GM12878 (cell line): ENCODE data around the gene SQOR. TPM values are rescaled to one million over a fixed set of nuclear protein-coding genes. Genes with fewer than 3 reads are reported as not detected.

Experiments used
- ATAC-seq: fragments of 200-7000 bp; cut with Tn5 transposase; 3 replicates; pipeline ENCODE4 v1.9.1; 2020; ENCODE audit warnings: mild to moderate bottlenecking, moderate library complexity
- BruUV-seq: library from RNA; stranded (reverse); fragments of 400-500 nt; replicated peaks from 2 replicates; lab custom pipeline; 2021; lab: Mats Ljungman, UMichigan
- CTCF ChIA-PET: fragments of 300-600 bp; sonication (Branson Sonifier 250); formaldehyde crosslinking; extraction: SDS; loops from one replicate; lab custom pipeline; 2021; ENCODE audit warnings: inconsistent platforms; lab: Yijun Ruan, JAX
- POLR2A ChIA-PET: fragments of 350-600 bp; formaldehyde crosslinking; extraction: SDS; loops from one replicate; lab custom pipeline; 2021; ENCODE audit warnings: inconsistent platforms; lab: Charles Lee
- RAD21 ChIA-PET: fragments of 300-600 bp; sonication (Branson Sonifier 250); formaldehyde crosslinking; loops from one replicate; lab custom pipeline; 2023; ENCODE audit warnings: antibody characterized with exemption; ENCODE audit not compliant: unreplicated experiment; lab: Charles Lee
- SMC1A ChIA-PET: fragments of 300-600 bp; sonication (Branson Sonifier 250); formaldehyde crosslinking; loops from one replicate; lab custom pipeline; 2023; ENCODE audit not compliant: unreplicated experiment, uncharacterized antibody; lab: Charles Lee
- DNase-seq: peaks from one replicate; pipeline ENCODE4 v3.0.0-alpha.2; 2011; ENCODE audit warnings: low read depth, low spot score
- FAIRE-seq: peaks from 3 replicates; lab custom pipeline; 2011; peaks lifted over from hg19 to GRCh38; lab: Jason Lieb, UNC
- H2AFZ ChIP-seq: 2 replicates; pipeline ENCODE4 v1.6.0; 2011; ENCODE audit warnings: low read depth, low read length, control low read depth; ENCODE audit not compliant: control insufficient read depth
- H3K27ac ChIP-seq: 2 replicates; pipeline ENCODE4 v1.5.1; 2011; ENCODE audit warnings: control low read depth; ENCODE audit not compliant: control insufficient read depth, insufficient read depth
- H3K27me3 ChIP-seq, 2 experiments: replicated peaks in 1 of 2; 2 replicates each; pipeline versions ENCODE4 v1.6.0 to v1.6.1; 2011; ENCODE audit warnings: low read length in 1 of 2; ENCODE audit not compliant: control insufficient read depth in 2 of 2, insufficient read depth in 2 of 2
- H3K36me3 ChIP-seq, 2 experiments: 2 replicates each; pipeline ENCODE4 v1.5.1; 2011; ENCODE audit warnings: low read length in 1 of 2; ENCODE audit not compliant: control insufficient read depth in 2 of 2, insufficient read depth in 2 of 2
- H3K4me1 ChIP-seq: 2 replicates; pipeline ENCODE4 v1.6.1; 2011; ENCODE audit warnings: mild to moderate bottlenecking, low read length, moderate library complexity, mixed read lengths; ENCODE audit not compliant: control insufficient read depth, insufficient read depth
- H3K4me2 ChIP-seq: 2 replicates; pipeline ENCODE4 v1.6.0; 2011; ENCODE audit warnings: control low read depth; ENCODE audit not compliant: control insufficient read depth, insufficient read depth
- H3K4me3 ChIP-seq: fragments of 200-600 bp; sonication (generic); 2 replicates; pipeline ENCODE4 v1.5.1; 2016
- H3K79me2 ChIP-seq: 2 replicates; pipeline ENCODE4 v1.6.0; 2011; ENCODE audit warnings: low read length; ENCODE audit not compliant: control insufficient read depth, insufficient read depth
- H3K9ac ChIP-seq: 2 replicates; pipeline ENCODE4 v1.8.0; 2011; ENCODE audit warnings: low read length, control low read depth, mixed read lengths; ENCODE audit not compliant: control insufficient read depth, insufficient read depth
- H3K9me3 ChIP-seq: replicated peaks from 3 replicates; pipeline ENCODE4 v1.5.1; 2011; ENCODE audit warnings: mild to moderate bottlenecking, low read length; ENCODE audit not compliant: control insufficient read depth, insufficient read depth
- H4K20me1 ChIP-seq: 2 replicates; pipeline ENCODE4 v1.6.0; 2011; ENCODE audit not compliant: control insufficient read depth, insufficient read depth
- NKRF ChIP-seq: fragments of 450-650 bp; conservative IDR thresholded peaks from 2 replicates; pipeline ENCODE4 v1.6.1; 2017; ENCODE audit warnings: mild to moderate bottlenecking, moderate library complexity
- NRF1 ChIP-seq: conservative IDR thresholded peaks from 2 replicates; pipeline ENCODE4 v1.6.1; 2011; ENCODE audit warnings: mild to moderate bottlenecking, low read depth, low read length, improper control_type of control experiment
- RCOR1 ChIP-seq: conservative IDR thresholded peaks from 2 replicates; pipeline ENCODE4 v1.6.1; 2012; ENCODE audit warnings: low read depth, low read length, improper control_type of control experiment
- WGBS: methylation state at CpG from one replicate; pipeline ENCODE4 v1.1.6; 2016; ENCODE audit warnings: low lambda C conversion rate; ENCODE audit not compliant: insufficient replicate concordance, insufficient coverage; ENCODE audit errors: missing lambda C conversion rate; 5-methylcytosine and 5-hydroxymethylcytosine counted together
- in situ Hi-C: fragments of 300-500 bp; cut with MboI; formaldehyde crosslinking; loops from 9 replicates; pipeline ENCODE4 v1.14.3; 2018; ENCODE audit warnings: mixed read lengths
- intact Hi-C: fragments of 100-400 bp; cut with micrococcal nuclease; formaldehyde crosslinking; loops from one replicate; pipeline ENCODE4 v1.14.2; 2022; ENCODE audit not compliant: unreplicated experiment
- polyA plus RNA-seq, 11 experiments: library from polyadenylated mRNA; depleted of rRNA in 4 of 11; unstranded in 6 of 11; stranded (reverse) in 5 of 11; fragments of >200 nt; fragmentation: Nextera tagmentation in 4 of 11; fragmentation: Illumina TruSeq in 1 of 11; extraction: Ambion mirVana in 4 of 11; extraction: Trizol in 1 of 11; gene quantifications; 1 replicate in 1 of 11; 2 replicates in 10 of 11; pipeline versions ENCODE4 v1.2.1 to v1.2.3, GENCODE V29; 2011 to 2016; ENCODE audit warnings: inconsistent platforms in 2 of 11, missing spikeins in 2 of 11, low read depth in 1 of 11
- total RNA-seq, 4 experiments: library from RNA; depleted of rRNA in 3 of 4; stranded (reverse); fragments of >200 nt in 3 of 4; fragmentation: Illumina TruSeq in 1 of 4; extraction: Trizol in 1 of 4; gene quantifications; 2 replicates each; pipeline versions ENCODE4 v1.2.1 to v1.2.3, GENCODE V29; 2013 to 2021

SQOR gene
- total and polyA plus RNA-seq, 10 of the 15 experiments (the other 5 are each of a cell fraction or from before 2014, with no cell fraction given), result 14.5 to 74.7 (median 44.2) TPM

DNA sequence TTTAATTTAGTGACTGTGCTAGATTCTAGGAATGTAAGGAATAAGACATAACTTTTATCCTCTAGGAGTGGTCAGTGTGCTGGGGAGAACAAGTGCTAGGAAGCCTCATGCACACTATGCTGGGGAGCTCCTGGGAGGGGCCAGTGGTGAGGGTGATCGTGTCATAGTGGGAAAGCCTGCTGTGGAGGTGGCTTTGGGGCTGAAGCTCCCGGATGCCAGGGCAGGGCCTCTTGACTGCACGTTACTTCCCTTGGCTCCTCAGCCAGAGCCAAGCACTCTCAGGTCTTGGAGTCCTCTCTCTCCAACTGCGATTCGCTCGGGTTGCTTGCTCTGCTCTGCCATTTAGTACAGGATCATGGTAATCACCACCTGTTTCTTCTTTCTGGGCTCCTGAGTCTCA is 33.6 kb downstream of the SQOR start:
- WGBS, result 81% methylated on average over 6 of the region's 6 CpGs
- RAD21 ChIA-PET, result no interaction called here
- Histone ChIP-seq H3K4me1 (no peaks in the 10 kb centered on the region), H3K27ac (no peak overlapping the region), H3K79me2 (no peaks in the 10 kb centered on the region), H2AFZ (no peak overlapping the region), H3K27me3 (no peaks in the 10 kb centered on the region), H3K4me2 (no peak overlapping the region), H3K9ac (no peak overlapping the region), H3K9me3 (no peaks in the 10 kb centered on the region), H3K36me3 (peaks cover 0 to 5% of the 10 kb centered on the region in 2 experiments; a peak in 3 of 4 replicates), H4K20me1 (no peaks in the 10 kb centered on the region), H3K4me3 (no peak overlapping the region)
- no peak for DNase-seq
- no peak for FAIRE-seq
- POLR2A ChIA-PET, result no interaction called here
- no TSS peak for BruUV-seq
- CTCF ChIA-PET, result no interaction called here
- SMC1A ChIA-PET, result no interaction called here
- in situ Hi-C loops (no loop called here), intact Hi-C loops (no loop called here)
- no peak for TF ChIP-seq NKRF
- ATAC-seq, result no peak

DNA sequence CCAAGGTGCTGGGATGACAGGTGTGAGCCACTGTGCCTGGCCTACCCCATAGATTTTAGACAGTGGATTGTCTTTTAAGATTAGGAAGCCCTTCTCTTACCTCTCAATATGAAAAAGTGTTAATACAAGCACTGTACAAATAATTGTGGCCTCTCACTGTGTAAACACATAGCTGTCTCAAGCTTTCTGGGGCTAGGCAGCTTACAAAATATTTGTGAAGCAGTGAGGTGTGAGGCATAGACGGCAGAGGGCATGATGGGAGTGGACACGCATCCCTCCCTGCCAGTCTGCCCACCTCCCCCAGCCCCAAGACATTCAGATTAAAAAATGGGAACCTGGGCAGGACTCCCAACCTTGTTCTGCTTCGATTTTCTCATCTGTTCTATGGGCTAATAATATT is 34.6 kb downstream of the SQOR start:
- in situ Hi-C loops (no loop called here), intact Hi-C loops (no loop called here)
- Histone ChIP-seq H3K9me3 (no peaks in the 10 kb centered on the region), H4K20me1 (no peaks in the 10 kb centered on the region), H3K79me2 (no peaks in the 10 kb centered on the region), H3K4me3 (no peak overlapping the region), H3K36me3 (peaks cover 1 to 5% of the 10 kb centered on the region in 2 experiments; a peak in 3 of 4 replicates), H3K9ac (no peak overlapping the region), H3K27me3 (no peaks in the 10 kb centered on the region), H3K4me1 (no peaks in the 10 kb centered on the region), H3K27ac (no peak overlapping the region), H3K4me2 (no peak overlapping the region), H2AFZ (no peak overlapping the region)
- FAIRE-seq (no peak), ATAC-seq (no peak), DNase-seq (no peak)
- no peak for TF ChIP-seq RCOR1
- no peak for TF ChIP-seq NRF1
- ChIA-PET CTCF (no interaction called here), SMC1A (interaction anchor here (1.3 kb wide), 1 partner anchor 9 kb away, joined by 3 read pairs; no protein-coding TSS in a partner anchor), RAD21 (no interaction called here), POLR2A (no interaction called here)
- WGBS, result 100% methylated on average over 3 of the region's 3 CpGs
- BruUV-seq, result no TSS peak
